HG02610 (cell line): ENCODE measurements around the gene SLC26A5.
"Not testable (repeated sequence)": the region's sequence is repeated elsewhere in the genome, so short reads cannot be mapped to it uniquely, and the experiment has no call there.

Experiments used
- ATAC-seq: cut with Tn5 transposase; IDR thresholded peaks from one replicate; pipeline ENCODE4 v1.9.1; 2021; ENCODE audit warnings: mild to moderate bottlenecking, moderate library complexity; ENCODE audit not compliant: unreplicated experiment

Gene SLC26A5

DNA sequence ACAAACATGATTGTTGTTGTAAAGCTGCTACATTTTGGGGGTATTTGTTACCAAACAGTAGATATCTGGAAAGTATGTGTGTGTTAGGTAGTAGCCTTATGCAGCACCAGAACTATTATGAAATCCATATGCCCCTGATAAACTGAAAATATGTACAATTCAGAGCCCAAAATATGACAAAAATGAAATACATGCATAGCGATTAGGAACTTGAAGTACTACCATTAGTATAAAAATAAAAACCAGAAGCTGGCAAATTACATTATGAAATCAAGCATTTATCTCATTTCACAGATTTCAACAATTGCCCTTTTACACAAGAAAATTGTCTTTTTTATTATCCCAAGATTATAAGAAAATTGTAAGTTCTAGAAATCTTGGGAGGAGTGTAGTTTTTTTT, 33.9 kb downstream of the SLC26A5 start:
- ATAC-seq: no peak

DNA sequence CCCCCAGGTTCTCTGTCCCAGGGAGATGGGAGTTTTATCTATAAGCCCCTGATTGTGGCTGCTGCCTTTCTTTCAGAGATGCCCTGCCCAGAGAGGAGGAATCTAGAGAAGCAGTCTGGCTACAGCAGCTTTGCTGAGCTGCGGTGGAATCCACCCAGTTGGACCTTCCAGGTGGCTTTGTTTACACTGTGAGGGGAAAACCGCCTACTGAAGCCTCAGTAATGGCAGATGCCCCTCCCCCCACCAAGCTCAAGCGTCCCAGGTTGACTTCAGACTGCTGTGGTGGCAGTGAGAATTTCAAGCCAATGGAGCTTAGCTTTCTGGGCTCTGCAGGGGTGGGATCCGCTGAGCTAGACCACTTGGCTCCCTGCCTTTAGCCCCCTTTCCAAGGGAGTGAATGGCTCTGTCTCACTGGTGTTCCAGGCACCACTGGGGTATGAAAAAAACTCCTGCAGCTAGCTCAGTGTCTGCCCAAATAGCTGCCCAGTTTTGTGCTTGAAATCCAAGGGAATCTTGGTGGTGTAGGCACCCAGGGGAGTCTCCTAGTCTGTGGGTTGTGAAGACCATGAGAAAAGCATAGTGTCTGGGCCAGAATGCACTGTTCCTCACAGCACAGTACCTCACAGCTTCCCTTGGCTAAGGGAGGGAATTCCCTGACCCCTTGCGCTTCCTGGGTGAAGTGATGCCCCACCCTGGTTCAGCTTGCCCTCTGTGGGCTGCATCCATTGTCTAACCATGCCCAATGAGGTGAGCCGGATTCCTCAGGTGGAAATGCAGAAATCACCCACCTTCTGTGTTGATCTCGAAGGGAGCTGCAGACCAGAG, 40.0 kb downstream of the SLC26A5 start:
- not testable (repeated sequence) for ATAC-seq

DNA sequence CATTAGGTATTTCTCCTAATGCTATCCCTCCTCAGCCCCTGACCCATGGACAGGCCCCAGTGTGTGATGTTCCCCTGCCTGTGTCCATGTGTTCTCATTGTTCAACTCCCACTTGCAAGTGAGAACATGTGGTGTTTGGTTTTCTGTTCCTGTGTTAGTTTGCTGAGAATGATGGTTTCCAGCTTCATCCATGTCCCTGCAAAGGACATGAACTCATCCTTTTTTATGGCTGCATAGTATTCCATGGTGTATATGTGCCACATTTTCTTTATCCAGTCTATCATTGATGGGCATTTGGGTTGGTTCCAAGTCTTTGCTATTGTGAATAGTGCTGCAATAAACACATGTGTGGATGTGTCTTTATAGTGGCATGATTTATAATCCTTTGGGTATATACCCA, 46.3 kb downstream of the SLC26A5 start:
- not testable (repeated sequence) for ATAC-seq

DNA sequence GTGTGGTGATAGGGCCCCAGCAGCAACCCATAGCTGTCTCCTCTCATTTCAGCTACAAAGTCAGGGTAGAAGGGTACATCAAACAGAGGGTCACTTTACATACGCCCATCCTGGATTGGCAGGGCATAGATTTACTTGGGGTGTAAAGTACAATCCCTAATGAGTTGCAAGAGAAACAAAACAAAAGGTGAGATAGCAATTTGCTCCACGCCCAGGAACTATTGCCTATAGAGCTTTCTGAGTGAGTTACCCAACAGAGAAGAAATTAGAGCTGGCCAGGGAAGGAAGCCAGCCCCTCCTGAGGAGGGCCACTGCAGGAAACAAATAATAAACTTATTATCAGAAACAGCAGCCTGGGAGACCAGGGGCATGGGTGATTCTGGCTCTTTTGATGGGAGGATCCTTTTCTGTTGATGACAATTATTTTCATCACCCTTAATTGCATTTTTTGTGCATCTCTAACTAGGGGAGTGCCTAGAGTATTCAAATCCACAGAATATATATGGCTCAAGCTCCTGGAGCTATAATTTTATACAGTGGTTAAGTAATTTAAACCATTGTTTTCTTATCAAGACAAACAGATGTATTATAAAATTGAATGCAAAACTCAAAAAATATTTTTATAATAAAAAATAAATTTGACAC, 47.4 kb downstream of the SLC26A5 start:
- ATAC-seq: no peak

DNA sequence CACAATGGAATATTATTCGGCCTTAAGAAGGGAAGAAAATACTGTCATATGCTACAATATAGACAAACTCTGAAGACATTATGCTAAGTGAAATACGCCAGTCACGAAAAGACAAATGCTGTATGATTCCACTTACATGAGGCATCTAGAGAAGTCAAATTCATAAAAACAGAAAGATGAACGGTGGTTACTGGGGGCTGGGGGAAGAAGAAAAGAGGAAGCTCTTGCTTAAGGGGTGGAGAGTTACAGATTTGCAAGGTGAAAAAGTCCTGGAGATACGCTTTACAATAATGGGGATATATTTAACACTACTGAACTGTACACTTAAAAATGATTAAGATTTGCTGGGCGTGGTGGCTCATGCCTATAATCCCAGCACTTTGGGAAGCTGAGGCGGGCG, 49.5 kb downstream of the SLC26A5 start:
- ATAC-seq: no peak

DNA sequence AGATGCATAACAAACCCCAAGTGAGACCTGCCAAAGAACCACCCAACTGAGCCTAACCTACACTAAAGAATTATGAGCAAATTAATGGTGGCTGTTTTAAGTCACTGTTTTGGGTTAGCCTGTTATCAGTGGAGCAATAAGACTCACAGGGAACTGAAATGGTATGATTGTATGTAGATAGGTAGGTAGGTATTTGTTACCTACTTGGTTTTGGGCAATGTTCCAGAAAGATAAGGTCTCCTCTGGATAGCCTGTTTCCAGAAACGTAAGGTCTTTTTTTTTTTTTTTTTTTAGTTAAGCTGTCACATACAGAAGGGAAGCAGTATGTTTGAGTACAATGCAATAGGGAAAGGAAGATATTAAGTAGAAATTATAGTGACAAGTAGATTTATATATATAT, 50.9 kb downstream of the SLC26A5 start:
- no peak for ATAC-seq

DNA sequence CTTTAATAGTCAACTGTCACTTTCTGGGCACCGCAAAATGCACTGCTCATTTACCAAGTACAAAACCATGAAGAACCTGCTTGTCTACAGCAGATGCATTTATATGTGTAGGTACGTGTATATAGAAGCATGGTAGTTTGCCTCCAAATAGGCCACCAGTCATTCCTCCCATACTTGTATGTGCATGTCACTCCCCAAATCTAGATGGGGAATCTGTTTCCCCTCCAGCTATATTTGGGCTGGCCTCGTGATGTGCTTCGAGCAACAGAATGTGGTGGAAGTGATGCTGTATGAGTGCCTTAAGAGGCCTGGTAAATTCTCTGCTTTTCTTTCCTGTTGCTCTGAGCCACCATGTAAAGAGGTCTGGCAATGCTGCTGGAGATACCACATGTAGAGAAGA, 51.4 kb downstream of the SLC26A5 start:
- ATAC-seq: no peak

DNA sequence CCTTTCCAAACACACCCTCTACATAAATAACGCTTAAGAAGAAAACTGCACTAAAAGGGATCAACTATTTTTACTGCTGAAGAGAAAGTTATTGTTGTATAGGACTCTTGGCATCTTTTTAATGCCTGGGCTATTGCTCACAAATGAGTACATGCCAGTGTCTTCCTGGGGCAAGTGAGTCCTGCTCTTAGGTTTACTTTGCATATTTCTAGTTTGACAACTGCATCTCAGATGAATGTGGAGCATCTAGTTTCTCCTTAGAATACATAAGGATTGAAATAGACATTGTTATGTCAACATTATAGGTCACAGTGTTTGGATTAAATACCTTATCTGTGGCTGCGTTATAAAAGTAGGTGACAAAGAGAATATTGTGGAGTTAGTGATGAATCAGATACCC, 54.0 kb downstream of the SLC26A5 start:
- no peak for ATAC-seq

DNA sequence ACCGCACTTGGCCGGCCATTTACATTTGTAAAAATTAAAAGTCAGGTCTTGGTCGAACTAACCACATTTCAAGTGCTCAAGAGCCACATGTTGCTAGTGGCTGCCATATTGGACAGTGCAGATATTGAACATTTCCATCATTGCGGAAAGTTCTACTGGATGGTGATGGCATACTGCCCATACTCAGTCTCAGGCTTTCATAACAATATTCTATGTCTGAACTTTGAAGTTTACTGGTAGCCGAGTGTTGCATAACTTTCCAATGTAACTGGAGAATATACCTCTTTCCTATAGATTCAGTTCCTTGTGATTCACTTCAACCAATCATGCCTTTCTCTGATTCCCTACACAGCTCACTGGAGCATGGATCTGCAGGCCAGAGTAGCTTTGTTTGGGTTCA, 54.9 kb downstream of the SLC26A5 start:
- no peak for ATAC-seq

DNA sequence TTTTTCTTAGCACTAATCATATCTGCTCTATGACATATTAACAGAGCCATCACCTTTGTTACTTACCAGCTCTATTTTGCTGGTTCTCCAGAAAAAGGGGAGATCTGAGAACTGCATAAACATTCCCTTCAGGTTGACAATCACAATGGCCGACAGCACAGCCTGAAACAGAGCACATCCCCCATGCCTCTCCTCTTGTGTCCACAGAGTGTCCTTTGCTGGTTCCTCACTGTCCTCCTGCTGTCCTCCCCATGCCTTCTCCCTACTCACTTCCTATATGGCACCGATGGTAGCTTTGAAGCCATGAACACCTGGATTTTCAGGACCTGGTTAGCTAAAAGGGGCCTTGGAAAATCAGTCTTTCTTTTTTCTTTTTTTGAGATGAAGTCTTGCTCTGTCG, 56.7 kb downstream of the SLC26A5 start:
- no peak for ATAC-seq

DNA sequence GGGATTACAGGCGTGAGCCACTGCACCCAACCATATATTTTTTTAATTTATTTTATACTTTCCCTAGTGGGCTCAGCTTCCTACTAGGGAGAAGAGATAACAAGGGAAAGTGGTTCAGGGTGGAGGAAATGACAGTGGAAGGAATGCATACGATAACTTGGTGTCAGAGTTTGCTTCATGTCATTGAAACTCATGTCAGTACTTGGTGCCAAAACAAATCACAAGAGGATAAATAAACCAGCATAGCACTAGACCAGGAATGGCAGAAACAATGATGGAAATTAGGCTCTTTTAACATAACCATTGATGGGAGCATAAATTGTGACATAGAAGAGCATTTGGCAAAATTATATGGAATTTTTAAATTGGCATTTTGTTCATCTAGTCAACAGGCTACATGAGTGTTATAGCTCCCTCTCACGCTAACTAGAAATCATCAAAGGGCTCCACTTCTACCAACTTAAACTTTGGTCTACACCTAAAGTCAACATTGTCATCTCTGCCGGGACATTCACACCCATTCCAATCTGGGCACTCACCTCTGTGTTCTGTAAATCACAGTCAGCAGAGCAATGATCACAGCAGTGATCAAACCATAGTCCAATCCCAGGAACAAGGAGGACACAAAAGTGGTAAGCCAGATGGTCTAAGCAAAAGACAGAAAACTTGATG, 57.4 kb downstream of the SLC26A5 start:
- no peak for ATAC-seq

DNA sequence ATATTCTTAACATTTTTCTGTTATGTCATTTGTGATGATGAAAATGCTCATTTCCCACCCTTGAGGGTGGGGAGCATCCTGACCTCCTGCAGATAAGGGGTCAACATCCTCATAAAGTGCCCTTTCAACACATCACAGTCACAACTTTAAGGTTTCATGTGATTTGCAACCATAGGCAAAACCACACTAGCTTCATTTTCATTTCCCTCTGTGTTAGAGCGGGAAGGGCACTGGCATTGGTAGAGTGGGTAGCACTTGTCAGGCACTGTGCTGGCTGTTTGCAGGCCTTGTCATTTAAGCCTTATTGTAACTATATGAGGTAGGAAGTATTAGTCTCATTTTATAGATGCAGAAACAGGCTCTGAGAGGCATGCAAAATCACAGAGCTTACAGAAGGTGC, 58.8 kb downstream of the SLC26A5 start:
- ATAC-seq: no peak

DNA sequence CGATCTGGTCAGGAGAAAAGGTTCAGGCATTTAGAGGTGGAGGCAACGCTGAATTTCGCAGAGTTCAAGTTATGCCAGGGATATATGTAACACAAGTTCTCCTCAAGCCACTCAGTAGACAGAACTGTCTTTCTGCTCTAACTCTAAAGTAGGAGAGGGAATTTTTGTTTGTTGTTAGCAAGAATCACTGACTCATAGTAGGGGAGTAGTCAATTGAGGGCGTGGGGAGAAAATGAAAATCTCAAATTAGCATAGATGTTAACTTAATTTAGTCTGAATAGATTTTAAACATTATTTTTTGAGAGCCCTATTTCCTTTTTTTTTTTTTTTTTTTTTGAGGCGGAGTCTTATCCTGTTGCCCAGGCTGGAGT, 64.0 kb downstream of the SLC26A5 start:
- no peak for ATAC-seq

DNA sequence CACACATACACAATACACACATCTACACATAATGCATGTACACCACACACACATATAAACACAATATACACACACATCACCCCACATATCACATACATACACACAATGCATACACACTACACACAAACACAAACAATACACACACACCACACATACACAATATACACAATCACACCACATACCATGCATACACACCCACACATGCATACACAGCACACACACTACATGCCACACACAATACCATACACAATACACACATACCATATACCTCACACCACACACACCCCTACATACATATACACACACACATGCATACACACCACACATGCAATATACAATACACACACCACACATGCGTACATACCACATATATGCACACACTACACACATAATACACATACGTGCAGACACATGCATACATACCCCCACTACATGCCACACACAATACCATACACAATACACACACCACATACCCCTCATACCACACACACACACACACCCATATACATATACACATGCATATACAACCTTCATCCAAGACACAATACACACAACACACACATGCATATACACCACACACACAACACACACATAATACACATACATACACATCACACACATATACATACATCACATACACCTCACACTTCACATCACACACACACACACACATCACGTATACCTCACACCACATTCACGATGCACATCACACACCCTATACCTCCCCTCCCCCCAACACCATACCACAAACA, 64.6 kb downstream of the SLC26A5 start:
- ATAC-seq: no peak

DNA sequence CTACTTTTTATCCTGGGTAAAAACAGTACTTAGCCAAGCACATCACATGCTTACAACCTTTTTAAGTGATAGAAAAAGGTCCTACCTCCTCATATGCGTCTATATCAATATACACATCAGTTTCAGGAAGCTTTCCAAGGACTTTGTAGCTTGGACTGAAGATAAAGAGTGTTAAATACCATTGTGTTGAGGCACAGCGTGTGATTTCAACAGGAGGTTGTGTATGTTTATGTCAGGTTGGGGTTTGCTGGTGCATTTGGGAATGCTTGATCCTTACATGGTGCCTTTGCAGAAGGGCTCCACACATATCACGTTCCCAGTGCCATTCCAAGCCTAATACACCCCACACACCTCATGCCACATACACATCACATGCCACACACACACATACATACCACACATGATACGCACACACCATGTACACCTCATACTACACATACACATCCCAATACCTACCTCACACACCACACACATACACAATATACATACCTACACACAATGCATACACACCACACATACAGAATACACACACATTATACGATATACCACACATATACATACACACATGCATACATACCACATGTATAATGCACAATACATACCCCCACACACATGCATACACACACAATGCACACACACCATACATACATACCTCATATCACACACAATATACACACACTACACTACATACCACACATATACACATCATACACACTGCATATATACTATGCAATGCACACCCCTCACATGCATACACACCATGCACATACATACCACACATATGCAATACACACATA, 65.4 kb downstream of the SLC26A5 start:
- no peak for ATAC-seq

DNA sequence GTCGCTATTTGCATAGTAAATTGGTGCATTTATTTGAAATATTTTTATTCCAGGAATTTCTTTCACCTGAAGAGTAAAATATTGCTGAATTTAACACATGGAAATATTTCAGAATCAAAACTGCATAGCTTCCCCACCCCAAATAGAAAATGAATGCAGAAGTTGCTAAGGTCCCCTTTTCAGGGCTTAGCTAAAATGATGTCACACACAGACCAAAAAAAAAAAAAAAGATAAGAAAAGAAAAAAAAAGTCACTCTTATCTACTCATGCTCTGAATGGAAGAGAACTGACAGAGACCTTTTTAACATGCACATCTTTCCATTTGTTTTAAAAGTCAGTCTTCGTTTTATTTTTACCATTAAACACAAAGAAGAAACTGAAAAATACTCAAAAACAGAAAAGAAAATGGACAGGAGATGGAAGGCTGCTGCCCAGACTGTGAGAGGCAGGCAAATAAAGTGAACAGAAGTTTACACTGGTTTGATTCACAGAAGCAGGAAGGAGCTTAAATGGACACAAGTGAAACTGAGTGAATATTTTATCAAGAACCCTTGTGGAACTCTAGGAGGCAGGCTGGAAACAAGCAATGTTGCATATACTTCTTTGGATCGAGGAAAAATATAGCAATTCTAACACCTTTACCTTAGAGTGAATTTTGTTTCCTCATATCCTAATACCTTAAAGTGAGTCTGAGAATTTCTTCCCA, 66.6 kb downstream of the SLC26A5 start:
- ATAC-seq: no peak

DNA sequence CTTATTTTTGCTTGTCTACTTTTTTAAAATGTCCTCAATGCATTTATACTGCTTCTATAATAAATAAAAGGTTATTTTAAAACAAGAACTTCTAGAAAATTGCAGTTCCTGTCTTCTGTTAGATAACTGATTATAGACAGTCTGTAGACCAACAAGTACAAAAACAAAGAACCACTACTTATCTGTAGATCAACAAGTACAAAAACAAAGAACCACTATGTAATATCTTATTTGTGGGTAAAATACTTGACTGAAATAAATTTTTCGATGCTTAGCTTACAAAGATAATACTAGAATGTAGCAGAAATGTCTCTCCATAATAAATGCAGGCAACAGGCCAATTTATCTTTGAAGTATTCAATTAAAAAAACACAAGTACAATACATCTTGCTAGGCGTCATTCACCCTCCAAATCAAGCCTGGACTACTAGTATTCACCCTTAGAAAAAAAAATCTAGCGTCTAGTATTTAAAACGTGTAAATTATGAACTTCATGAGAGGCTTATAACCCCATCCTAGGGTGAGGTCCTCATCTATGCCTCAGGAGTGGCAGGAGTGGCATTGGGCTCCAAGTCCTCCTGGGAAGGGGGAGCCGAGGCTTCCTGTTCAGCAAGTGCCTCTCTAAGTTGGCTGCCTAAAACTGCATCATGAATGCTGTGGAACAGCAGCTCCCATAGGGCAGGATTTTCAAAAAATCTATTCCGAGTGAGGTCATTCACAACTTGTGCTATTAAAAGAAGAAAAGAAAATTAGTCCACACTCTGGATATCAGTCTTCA, 72.0 kb downstream of the SLC26A5 start:
- no peak for ATAC-seq

DNA sequence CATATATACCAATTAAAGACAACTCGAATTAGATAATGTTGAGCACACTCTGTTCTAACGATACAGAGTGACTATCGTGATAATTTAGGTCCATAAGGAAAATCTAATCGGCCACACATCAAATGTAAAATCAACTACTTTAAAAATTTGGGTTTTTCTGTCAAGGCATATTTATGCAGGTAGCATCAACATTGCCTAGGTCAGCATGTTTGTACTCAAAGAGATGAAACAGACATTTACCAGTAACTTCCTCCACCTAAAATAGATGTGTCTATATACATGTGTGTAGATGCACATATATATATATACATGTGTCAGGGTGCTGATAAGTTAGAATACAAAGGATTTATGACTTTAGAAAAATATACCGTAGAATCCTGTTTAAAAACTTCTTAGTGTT, 76.6 kb downstream of the SLC26A5 start:
- ATAC-seq: no peak

DNA sequence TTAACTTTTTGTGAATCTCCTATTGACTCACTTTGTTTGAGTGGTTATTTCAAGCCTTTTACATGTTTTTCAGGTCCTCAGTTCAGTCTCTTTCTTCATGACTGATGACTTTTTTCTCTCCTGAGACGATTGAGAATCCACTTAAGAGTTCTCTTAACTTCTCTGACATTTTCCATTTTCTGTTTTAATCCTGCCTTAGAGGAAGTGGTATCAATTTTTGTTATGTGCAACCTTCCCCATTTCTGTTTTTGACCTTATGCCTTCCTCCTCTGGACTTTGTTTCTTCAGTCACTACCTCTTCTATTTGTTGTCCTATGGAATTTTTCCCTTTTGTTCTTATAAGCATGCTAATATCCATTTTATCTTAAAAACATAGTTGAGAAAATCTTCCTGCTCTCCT, 96.2 kb downstream of the SLC26A5 start:
- no peak for ATAC-seq
